Activated CD4-positive, alpha-beta memory T cell treated with anti-CD3 and anti-CD28 coated beads, Interleukin-2, amount 10 ng/mL, durations not matched to agents 7 days and 5 days (primary cell): ENCODE data around the gene CTAGE4. TPM values are rescaled to one million over a fixed set of nuclear protein-coding genes. Genes with fewer than 3 reads are reported as not detected.
"Not testable (repeated sequence)": the region's sequence is repeated elsewhere in the genome, so short reads cannot be mapped to it uniquely, and the experiment has no call there.

Experiments
- CTCF ChIA-PET: fragments of 350-600 bp; sonication (Branson Sonifier 250); formaldehyde crosslinking; loops from one replicate; lab custom pipeline; 2021; ENCODE audit warnings: antibody characterized with exemption, inconsistent platforms; lab: Charles Lee
- POLR2A ChIA-PET: fragments of 350-600 bp; sonication (Branson Sonifier 250); formaldehyde crosslinking; loops from one replicate; lab custom pipeline; 2021; ENCODE audit warnings: antibody characterized with exemption; lab: Charles Lee
- DNase-seq: peaks from one replicate; pipeline ENCODE4 v3.0.0-alpha.2; 2020
- H3K27ac Mint-ChIP-seq: one replicate; pipeline ENCODE4 v1.8.0; 2021; ENCODE audit warnings: mild to moderate bottlenecking, mixed read lengths
- H3K27me3 Mint-ChIP-seq: one replicate; pipeline ENCODE4 v1.8.0; 2021; ENCODE audit warnings: mixed read lengths
- H3K36me3 Mint-ChIP-seq: one replicate; pipeline ENCODE4 v1.8.0; 2021; ENCODE audit warnings: low read depth, mixed read lengths
- H3K4me1 Mint-ChIP-seq: one replicate; pipeline ENCODE4 v1.8.0; 2021; ENCODE audit warnings: mixed read lengths
- H3K4me3 Mint-ChIP-seq: one replicate; pipeline ENCODE4 v1.8.0; 2021; ENCODE audit warnings: mild to moderate bottlenecking, mixed read lengths
- H3K9me3 Mint-ChIP-seq: one replicate; pipeline ENCODE4 v1.8.0; 2021; ENCODE audit warnings: mixed read lengths
- total RNA-seq, 2 experiments: library from RNA; stranded (reverse); gene quantifications; one replicate each; pipeline ENCODE4 v1.2.3, GENCODE V29; 2021

Gene CTAGE4
- total RNA-seq, 2 experiments from 2014 or later, result 3.4 to 5.3 TPM

DNA sequence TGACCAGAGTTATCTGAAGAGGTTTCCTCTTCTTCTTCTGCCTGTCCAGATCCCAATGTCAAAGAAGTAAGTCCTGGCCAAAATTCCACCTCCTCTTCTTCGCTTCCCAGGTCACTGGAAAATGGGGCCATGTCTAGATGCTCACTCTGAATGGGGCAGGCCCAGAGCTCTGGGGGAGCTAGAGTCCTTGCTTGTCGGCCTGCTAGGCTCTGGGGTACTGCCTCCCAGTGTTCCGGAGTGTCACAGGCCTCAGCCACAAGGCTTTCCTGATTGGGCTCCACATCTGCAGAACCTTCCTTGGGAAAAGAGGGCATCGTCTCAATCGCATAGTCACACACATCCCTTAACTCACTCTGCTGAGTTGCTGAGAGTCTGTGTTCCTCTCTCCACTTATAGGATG is 4.6 kb downstream of the CTAGE4 start:
- H3K4me1 Mint-ChIP-seq, CTCF ChIA-PET, H3K9me3 Mint-ChIP-seq, H3K36me3 Mint-ChIP-seq, H3K4me3 Mint-ChIP-seq, H3K27ac Mint-ChIP-seq, POLR2A ChIA-PET, DNase-seq, H3K27me3 Mint-ChIP-seq: not testable (repeated sequence)

DNA sequence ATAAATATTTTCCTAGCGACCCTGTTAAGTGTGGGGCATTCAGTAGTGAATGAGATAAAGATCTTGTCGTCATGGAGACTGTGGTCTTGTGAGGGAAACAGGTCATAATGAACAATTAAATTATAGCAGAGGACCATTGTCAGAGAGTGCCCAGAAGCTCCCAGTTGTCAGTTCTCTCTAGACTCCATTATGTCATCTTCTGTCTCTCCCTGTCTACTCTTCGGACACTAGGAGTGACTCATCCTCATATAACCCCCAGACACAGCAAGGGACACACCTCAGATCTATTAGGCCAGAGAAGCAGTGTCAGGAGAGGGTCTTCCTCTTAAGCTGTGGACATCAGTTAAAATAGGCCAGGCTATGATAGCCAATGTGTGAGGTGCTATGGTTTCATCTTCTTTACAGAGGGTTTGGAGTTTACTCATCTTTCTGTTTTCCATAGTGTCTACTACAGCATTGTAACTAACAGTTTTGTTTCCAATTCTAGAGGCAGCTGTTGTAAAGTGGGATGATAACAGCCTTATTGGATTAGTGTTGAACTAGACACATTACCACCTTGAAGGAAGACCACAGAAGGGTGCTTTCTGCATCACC is 5.4 kb downstream of the CTAGE4 start:
- H3K9me3 Mint-ChIP-seq, H3K27me3 Mint-ChIP-seq, DNase-seq, H3K4me1 Mint-ChIP-seq, H3K36me3 Mint-ChIP-seq, H3K27ac Mint-ChIP-seq, POLR2A ChIA-PET, CTCF ChIA-PET, H3K4me3 Mint-ChIP-seq: not testable (repeated sequence)

DNA sequence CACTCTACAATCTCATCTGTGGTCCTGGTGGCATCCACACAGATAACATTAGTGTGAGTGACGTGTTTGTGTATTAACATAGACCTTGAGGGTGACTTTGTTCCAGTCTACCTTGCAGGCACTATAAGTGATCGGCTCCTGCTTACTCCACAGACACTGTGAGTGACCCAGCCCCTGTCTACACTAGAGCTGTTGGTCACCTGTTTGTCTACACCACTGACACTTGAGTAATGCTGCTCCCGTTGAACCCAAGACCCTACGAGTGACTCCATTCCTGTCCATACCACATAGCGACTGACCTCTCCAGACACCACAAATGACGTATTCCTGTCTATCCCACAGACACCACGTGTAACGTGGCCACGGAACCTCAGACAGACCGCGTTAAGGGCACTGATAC is 10.5 kb downstream of the CTAGE4 start:
- H3K4me3 Mint-ChIP-seq, POLR2A ChIA-PET, H3K4me1 Mint-ChIP-seq, H3K9me3 Mint-ChIP-seq, CTCF ChIA-PET, DNase-seq, H3K27ac Mint-ChIP-seq, H3K36me3 Mint-ChIP-seq, H3K27me3 Mint-ChIP-seq: not testable (repeated sequence)

DNA sequence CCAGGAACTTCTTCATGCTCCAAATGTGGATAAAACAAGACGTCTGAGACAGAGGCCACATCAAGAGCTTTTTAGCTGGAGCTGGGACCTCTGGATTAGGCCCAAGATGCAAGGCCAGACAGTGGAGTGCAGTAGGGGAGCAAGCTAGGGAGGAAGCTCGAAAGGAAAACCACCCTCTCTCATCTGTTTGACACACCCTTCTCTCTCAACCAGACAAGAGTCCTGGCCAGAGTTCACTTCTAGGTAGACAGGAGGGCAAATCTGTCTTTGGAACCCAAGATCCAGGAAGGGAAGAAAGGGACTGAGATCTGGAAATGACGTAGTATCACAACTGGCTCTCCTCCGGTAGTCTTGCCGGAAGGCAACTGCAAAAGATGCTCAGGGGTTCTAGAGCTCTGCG is 11.2 kb downstream of the CTAGE4 start:
- POLR2A ChIA-PET, H3K36me3 Mint-ChIP-seq, H3K4me1 Mint-ChIP-seq, DNase-seq, CTCF ChIA-PET, H3K9me3 Mint-ChIP-seq, H3K27ac Mint-ChIP-seq, H3K27me3 Mint-ChIP-seq, H3K4me3 Mint-ChIP-seq: not testable (repeated sequence)

- H3K27me3 Mint-ChIP-seq, CTCF ChIA-PET, POLR2A ChIA-PET, H3K36me3 Mint-ChIP-seq, H3K9me3 Mint-ChIP-seq: not testable (repeated sequence)
- H3K4me3 Mint-ChIP-seq, result peak within 1 kb of the TSS; percentile 71
- peak within 1 kb of the TSS; percentile 62 for H3K27ac Mint-ChIP-seq
- peaks cover 12% of the 10 kb centered on the region for H3K4me1 Mint-ChIP-seq
- DNase-seq, result peak; percentile 24
Observed at GRCh38 chr7:144195212-144195872, 12.1 kb downstream of the CTAGE4 start, which contains the start of gene ARHGEF35. Gene ARHGEF35 (minus strand): TSS chr7:144195833. CDS start chr7:144188383, 7,450 bp downstream.

DNA sequence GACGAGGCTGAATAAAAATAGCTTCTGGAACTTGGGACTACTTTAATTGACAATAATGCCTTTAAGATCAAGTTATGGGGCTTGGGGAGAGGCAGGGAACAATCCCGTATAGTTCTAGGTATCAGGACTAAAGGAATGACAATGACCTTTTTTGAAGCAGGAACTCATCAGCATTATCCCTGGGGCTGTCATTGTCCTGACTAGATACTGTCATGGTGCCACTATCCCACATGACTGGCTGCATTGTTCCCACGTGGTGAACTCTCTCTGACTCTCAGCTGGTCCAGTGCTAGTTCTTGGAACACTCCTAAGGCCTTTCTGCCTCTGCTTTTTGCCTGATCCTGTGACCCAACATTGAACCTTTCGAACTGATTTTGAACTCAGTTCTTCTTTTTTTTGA is 15.7 kb downstream of the CTAGE4 start:
- H3K4me3 Mint-ChIP-seq, H3K36me3 Mint-ChIP-seq, POLR2A ChIA-PET, H3K27ac Mint-ChIP-seq, CTCF ChIA-PET, H3K27me3 Mint-ChIP-seq, DNase-seq, H3K9me3 Mint-ChIP-seq: not testable (repeated sequence)
- peaks cover 12% of the 10 kb centered on the region for H3K4me1 Mint-ChIP-seq

DNA sequence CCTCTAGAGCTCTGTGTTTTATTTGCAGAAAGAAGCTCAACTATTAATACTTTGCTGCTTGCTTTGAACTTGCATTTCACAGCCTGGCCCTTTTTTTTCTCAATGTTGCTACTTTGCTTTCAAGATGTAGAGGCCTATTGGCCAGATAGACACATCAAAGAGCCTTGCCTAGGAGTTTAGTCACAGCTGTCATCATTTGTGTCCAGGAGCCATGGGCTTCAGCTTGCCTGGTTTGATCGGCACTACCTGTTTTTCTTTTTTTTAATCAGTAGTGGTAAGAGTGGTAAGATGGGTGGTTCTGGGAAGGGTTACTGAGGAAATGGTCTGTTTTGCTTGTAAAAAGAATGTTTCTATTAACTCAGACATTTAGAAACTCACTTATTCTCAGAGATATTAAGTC is 18.7 kb downstream of the CTAGE4 start:
- H3K27ac Mint-ChIP-seq, CTCF ChIA-PET, DNase-seq, H3K4me3 Mint-ChIP-seq, H3K9me3 Mint-ChIP-seq, H3K36me3 Mint-ChIP-seq, H3K27me3 Mint-ChIP-seq, H3K4me1 Mint-ChIP-seq, POLR2A ChIA-PET: not testable (repeated sequence)

GRCh38 chr7:144203086-144203485 is 19.8 kb downstream of the CTAGE4 start:
- H3K36me3 Mint-ChIP-seq, H3K4me1 Mint-ChIP-seq, CTCF ChIA-PET, DNase-seq, H3K27ac Mint-ChIP-seq, H3K27me3 Mint-ChIP-seq, H3K9me3 Mint-ChIP-seq, H3K4me3 Mint-ChIP-seq, POLR2A ChIA-PET: not testable (repeated sequence)

DNA sequence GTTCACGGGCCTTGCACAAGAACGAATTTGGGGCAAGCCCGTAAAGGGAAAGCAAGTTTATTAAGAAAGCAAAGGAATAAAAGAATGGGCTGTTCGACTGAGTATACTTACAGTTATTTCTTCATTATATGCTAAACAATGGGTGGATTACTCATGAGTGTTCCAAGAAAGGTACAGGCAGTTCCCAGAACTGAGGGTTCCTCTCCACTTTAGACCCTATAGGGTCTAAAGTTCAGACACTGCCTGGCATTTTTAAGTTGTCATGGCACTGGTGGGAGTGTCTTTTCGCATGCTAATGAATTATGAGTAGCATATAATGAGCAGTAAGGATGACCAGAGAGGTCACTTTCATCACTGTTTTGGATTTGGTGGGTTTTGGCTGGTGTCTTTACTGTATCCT is 22.0 kb downstream of the CTAGE4 start:
- H3K36me3 Mint-ChIP-seq, H3K27me3 Mint-ChIP-seq, CTCF ChIA-PET, POLR2A ChIA-PET, H3K4me3 Mint-ChIP-seq, H3K4me1 Mint-ChIP-seq, H3K27ac Mint-ChIP-seq, H3K9me3 Mint-ChIP-seq, DNase-seq: not testable (repeated sequence)

DNA sequence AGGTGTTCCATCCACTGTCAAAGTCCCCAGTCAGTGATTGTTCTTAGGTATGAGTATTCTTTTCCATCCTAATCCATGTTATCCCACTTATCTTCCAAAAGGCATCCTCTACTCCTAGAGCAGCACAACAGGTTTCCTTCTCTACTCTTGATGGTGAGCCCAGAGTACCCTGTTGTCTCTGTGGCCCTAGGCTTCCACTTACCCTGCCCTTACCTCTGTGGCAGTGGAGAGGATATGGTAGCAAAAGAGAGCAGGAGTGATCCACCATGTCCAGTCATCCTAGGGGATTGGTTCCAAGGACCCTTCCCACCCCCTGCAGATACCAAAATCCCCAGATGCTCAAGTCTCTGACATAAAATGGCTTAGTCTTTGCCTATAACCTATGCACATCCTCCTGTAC is 33.9 kb downstream of the CTAGE4 start:
- POLR2A ChIA-PET, H3K4me3 Mint-ChIP-seq, CTCF ChIA-PET, H3K27ac Mint-ChIP-seq, DNase-seq, H3K4me1 Mint-ChIP-seq, H3K36me3 Mint-ChIP-seq, H3K27me3 Mint-ChIP-seq, H3K9me3 Mint-ChIP-seq: not testable (repeated sequence)

DNA sequence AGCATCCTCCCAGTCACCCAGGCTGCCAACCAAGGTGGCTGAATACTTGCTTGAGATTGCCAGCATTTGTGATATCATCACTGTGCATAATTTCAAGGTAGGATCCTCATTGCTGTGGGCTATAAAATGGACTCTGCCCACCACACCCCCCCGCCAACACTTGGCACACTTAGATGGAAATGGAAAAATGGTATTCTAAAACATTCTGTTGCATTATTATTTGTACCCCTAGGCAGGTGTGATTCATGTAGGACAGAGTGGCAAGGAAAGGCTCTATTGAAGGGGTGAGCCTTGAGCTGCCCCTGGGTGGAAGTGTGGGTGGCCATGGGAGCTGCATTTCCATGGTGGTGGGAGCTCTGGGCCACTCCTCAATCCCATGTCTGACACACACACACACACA is 35.3 kb downstream of the CTAGE4 start:
- CTCF ChIA-PET, H3K9me3 Mint-ChIP-seq, POLR2A ChIA-PET, H3K36me3 Mint-ChIP-seq, H3K27me3 Mint-ChIP-seq, DNase-seq, H3K4me3 Mint-ChIP-seq, H3K27ac Mint-ChIP-seq, H3K4me1 Mint-ChIP-seq: not testable (repeated sequence)

GRCh38 chr7:144219149-144219548 is 35.9 kb downstream of the CTAGE4 start:
- DNase-seq, H3K4me1 Mint-ChIP-seq, H3K36me3 Mint-ChIP-seq, POLR2A ChIA-PET, H3K27ac Mint-ChIP-seq, H3K9me3 Mint-ChIP-seq, CTCF ChIA-PET, H3K27me3 Mint-ChIP-seq, H3K4me3 Mint-ChIP-seq: not testable (repeated sequence)

DNA sequence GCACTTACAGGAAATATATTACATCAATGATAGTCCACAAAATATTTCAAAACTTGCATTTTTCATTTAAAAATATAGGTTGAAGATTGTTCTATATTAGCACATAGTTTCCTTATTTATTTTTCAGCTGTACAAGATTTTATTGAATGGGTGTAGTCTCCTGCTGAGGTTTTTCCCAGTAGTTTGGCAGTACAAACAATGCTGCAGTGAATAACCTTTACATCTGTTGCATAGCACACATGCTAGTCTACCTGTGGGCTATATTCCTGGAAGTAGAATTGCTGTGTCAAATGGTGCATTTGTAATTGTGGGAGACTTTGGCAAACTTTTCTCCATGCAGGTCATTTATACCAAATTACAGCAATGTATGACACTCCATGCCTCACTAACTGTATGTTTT is 37.3 kb downstream of the CTAGE4 start:
- H3K4me3 Mint-ChIP-seq, result not testable (repeated sequence)

DNA sequence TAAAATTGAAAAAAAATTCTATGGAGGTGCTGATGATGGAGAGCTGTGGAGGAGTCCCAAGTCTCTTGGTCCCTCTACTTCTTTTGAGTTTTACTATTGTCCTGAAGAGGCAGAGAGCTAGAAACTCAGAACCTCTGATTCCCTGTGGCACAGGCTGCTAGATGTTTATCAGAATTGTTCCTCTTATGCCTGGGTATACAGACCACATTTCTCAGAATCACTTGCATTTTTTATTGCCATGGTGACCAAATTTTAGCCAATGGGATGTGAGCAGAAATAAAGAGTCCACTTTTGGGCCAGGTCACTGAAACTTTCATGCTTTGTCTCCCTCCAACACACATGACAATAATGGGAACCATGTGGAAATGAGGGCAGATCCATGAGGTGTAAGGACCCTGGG is 40.4 kb downstream of the CTAGE4 start:
- H3K27ac Mint-ChIP-seq, DNase-seq, CTCF ChIA-PET, H3K27me3 Mint-ChIP-seq, H3K36me3 Mint-ChIP-seq, POLR2A ChIA-PET, H3K4me3 Mint-ChIP-seq, H3K9me3 Mint-ChIP-seq, H3K4me1 Mint-ChIP-seq: not testable (repeated sequence)

More for the DNA sequence above, 37.3 kb downstream of the CTAGE4 start:
- CTCF ChIA-PET, H3K36me3 Mint-ChIP-seq, H3K4me1 Mint-ChIP-seq, POLR2A ChIA-PET, DNase-seq, H3K9me3 Mint-ChIP-seq, H3K27me3 Mint-ChIP-seq, H3K27ac Mint-ChIP-seq: not testable (repeated sequence)
